Measurements from ENCODE around the gene ASTE1. TPM values are rescaled to one million over a fixed set of nuclear protein-coding genes. Genes with fewer than 3 reads are reported as not detected.
"Not testable (repeated sequence)": the region's sequence is repeated elsewhere in the genome, so short reads cannot be mapped to it uniquely, and the experiment has no call there.

The ASTE1 gene
- total RNA-seq, 1 experiment from 2014 or later, result 2.4 TPM

- Histone ChIP-seq H4K20me1 (ENCODE audit: insufficient read depth) (no peaks in the 10 kb centered on the region), H3K4me3 (replicated peaks in 1 of 2; ENCODE audit: low read depth in 1 of 2, low read length in 2 of 2) (no peak overlapping the region), H3K79me2 (ENCODE audit: insufficient read depth, low read length) (no peaks in the 10 kb centered on the region), H3K27me3 (ENCODE audit: insufficient read depth, low read length) (no peaks in the 10 kb centered on the region), H3K4me2 (ENCODE audit: low read length) (no peak overlapping the region), H3K36me3 (ENCODE audit: control insufficient read depth in 1 of 2, insufficient read depth in 2 of 2, low read length in 2 of 2) (peaks cover 2 to 5% of the 10 kb centered on the region in 2 experiments; a peak in 1 of 4 replicates), H2AFZ (ENCODE audit: low read depth, low read length, poor library complexity, severe bottlenecking) (no peak overlapping the region), H3K9me3 (ENCODE audit: control insufficient read depth in 1 of 2, insufficient read depth in 1 of 2, low read depth in 1 of 2, low read length in 2 of 2) (no peaks in the 10 kb centered on the region), H3K9ac (ENCODE audit: low read length) (no peak overlapping the region), H3K9me2 (ENCODE audit: insufficient read depth) (no peaks in the 10 kb centered on the region), H3K4me1 (ENCODE audit: control insufficient read depth in 1 of 2, insufficient read depth in 2 of 2, low read length in 2 of 2) (no peaks in the 10 kb centered on the region), H3K27ac (ENCODE audit: low read depth, low read length) (no peak overlapping the region)
- no TSS peak for BruUV-seq (replicated peaks)
- ChIA-PET RAD21 (ENCODE audit: low non-redundant PET in 1 of 2, low total read pairs in 2 of 2, uncharacterized antibody in 2 of 2, unreplicated experiment in 2 of 2) (no interaction called here), POLR2A (no interaction called here), CTCF (no interaction called here)
- no peak for TF ChIP-seq ELF1 (IDR thresholded peaks at IDR 0.05; ENCODE audit: borderline replicate concordance, low read depth)
- intact Hi-C loops (cut with micrococcal nuclease), result no loop called here
- ATAC-seq (no peak), DNase-seq (ENCODE audit: low read depth, low spot score) (no peak)
These were observed 52.4 kb downstream of the ASTE1 start for GRCh38 chr3:130974201-130974600.

GRCh38 chr3:130973406-130973805, 53.2 kb downstream of the ASTE1 start:
- BruUV-seq (replicated peaks), result no TSS peak

GRCh38 chr3:130972592-130972991, 54.0 kb downstream of the ASTE1 start:
- H3K27ac ChIP-seq (ENCODE audit: low read depth, low read length); H3K4me2 ChIP-seq (ENCODE audit: low read length); ATAC-seq; H3K4me3 ChIP-seq (replicated peaks in 1 of 2; ENCODE audit: low read depth in 1 of 2, low read length in 2 of 2); RAD21 ChIA-PET (ENCODE audit: low non-redundant PET in 1 of 2, low total read pairs in 2 of 2, uncharacterized antibody in 2 of 2, unreplicated experiment in 2 of 2); H3K9me2 ChIP-seq (ENCODE audit: insufficient read depth); BruUV-seq (replicated peaks); H3K27me3 ChIP-seq (ENCODE audit: insufficient read depth, low read length); H4K20me1 ChIP-seq (ENCODE audit: insufficient read depth); DNase-seq (ENCODE audit: low read depth, low spot score); CTCF ChIA-PET; H3K9me3 ChIP-seq (ENCODE audit: control insufficient read depth in 1 of 2, insufficient read depth in 1 of 2, low read depth in 1 of 2, low read length in 2 of 2); H2AFZ ChIP-seq (ENCODE audit: low read depth, low read length, poor library complexity, severe bottlenecking); H3K79me2 ChIP-seq (ENCODE audit: insufficient read depth, low read length); intact Hi-C loops (cut with micrococcal nuclease); POLR2A ChIA-PET; H3K9ac ChIP-seq (ENCODE audit: low read length); H3K4me1 ChIP-seq (ENCODE audit: control insufficient read depth in 1 of 2, insufficient read depth in 2 of 2, low read length in 2 of 2); H3K36me3 ChIP-seq (ENCODE audit: control insufficient read depth in 1 of 2, insufficient read depth in 2 of 2, low read length in 2 of 2): not testable (repeated sequence)

More at GRCh38 chr3:130973406-130973805, 53.2 kb downstream of the ASTE1 start:
- Histone ChIP-seq H3K36me3 (ENCODE audit: control insufficient read depth in 1 of 2, insufficient read depth in 2 of 2, low read length in 2 of 2) (peaks cover 2 to 6% of the 10 kb centered on the region in 2 experiments; a peak in 1 of 4 replicates), H3K79me2 (ENCODE audit: insufficient read depth, low read length) (no peaks in the 10 kb centered on the region), H3K4me2 (ENCODE audit: low read length) (no peak overlapping the region), H3K4me3 (replicated peaks in 1 of 2; ENCODE audit: low read depth in 1 of 2, low read length in 2 of 2) (no peak overlapping the region), H3K9me2 (ENCODE audit: insufficient read depth) (no peaks in the 10 kb centered on the region), H3K27me3 (ENCODE audit: insufficient read depth, low read length) (no peaks in the 10 kb centered on the region), H3K9ac (ENCODE audit: low read length) (no peak overlapping the region), H3K27ac (ENCODE audit: low read depth, low read length) (no peak overlapping the region), H2AFZ (ENCODE audit: low read depth, low read length, poor library complexity, severe bottlenecking) (no peak overlapping the region), H3K4me1 (ENCODE audit: control insufficient read depth in 1 of 2, insufficient read depth in 2 of 2, low read length in 2 of 2) (no peaks in the 10 kb centered on the region), H4K20me1 (ENCODE audit: insufficient read depth) (no peaks in the 10 kb centered on the region), H3K9me3 (ENCODE audit: control insufficient read depth in 1 of 2, insufficient read depth in 1 of 2, low read depth in 1 of 2, low read length in 2 of 2) (no peaks in the 10 kb centered on the region)
- ATAC-seq (no peak), DNase-seq (ENCODE audit: low read depth, low spot score) (no peak)
- ChIA-PET POLR2A (no interaction called here), RAD21 (ENCODE audit: low non-redundant PET in 1 of 2, low total read pairs in 2 of 2, uncharacterized antibody in 2 of 2, unreplicated experiment in 2 of 2) (no interaction called here), CTCF (no interaction called here)
- TF ChIP-seq ZFX (IDR thresholded peaks at IDR 0.05) (no peak), SRF (IDR thresholded peaks at IDR 0.05; ENCODE audit: low read depth) (no peak)
- intact Hi-C loops (cut with micrococcal nuclease), result no loop called here
